ENCODE results near the gene DNHD1.
A peak's percentile ranks its signal among the peaks of the same experiment; 100 is the strongest.

DNHD1 gene, protein sequence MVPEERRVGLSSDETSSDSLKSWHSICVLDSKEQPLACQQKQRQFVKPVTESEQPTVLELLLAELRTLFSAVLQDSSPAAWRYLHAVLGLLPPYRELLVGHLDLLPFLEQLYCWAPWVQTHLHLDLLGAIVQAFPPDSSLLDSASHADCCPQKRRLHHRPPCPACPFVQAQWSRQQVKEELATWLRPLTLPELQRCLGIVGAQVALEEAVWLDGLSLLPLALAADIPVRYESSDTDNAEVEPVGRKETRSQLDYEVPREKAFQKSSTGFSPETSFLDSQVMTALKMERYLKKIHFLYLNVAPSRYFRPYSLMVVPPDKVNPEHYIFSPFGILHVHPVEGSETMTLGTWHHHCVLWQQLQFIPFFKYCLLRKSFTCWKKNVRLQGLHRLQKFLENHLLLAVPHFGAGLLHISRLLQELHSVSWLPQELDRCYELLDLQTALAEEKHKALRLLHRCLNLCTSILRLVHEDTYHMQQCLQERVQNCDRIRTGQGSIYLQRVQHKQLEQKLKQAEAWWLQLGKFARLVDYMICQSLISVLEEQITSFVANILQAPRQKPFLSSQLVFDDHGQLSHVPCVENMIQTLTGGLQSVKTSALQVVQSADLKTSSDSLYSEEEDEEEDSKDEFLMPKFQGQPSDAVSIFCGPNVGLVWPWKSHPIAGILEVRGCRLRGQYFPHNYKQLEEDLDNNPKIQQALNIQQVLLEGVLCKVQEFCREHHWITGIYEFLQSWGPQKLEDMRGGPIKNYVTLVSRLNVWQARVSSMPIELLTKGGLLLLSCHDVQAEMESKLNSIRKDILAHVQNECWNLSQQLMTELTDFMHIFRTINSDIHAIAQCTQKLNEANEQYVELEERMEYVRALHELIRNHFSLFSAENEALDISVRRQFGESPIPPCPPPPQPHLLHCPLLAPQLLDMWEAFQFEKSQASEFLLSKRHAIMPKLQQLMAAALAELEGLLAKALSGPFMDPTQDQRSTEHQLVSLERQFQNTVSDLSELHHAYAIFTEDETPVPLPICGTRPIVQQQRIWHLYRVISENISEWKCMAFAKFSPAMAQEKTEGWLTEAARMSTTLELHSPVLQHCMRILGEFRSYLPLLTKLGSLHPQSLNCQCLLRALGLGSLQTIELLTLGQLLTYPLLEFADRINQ (N-terminal part only)

GRCh38 chr11:6497069-6497839, at the start of gene DNHD1:
Gene DNHD1, plus strand, starts transcription at chr11:6497280. Its CDS starts 936 bp downstream, at chr11:6498216.
- no peak for DNase-seq

GRCh38 chr11:6448574-6448973, 48.5 kb upstream of the DNHD1 start:
- DNase-seq: no peak

DNA sequence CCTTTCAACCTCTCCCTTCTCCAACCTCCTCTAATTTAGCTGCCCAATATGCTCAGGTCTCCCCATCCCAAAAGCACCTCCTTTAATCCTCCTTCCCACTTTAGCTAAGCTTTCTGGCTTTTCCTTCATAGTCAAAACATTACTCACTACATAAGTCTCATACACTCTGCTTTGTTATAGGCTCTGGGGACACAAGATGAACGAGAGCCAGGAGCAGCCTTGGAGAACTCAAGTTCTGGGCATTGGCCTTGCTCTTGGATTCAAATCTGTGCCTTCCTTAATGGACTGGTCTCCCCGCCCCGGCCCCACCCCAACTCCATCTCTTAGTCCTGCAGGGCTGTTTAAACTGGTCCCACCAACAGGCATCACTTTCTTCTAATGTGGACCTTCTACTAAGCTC, 44.9 kb upstream of the DNHD1 start:
- DNase-seq: no peak

DNA sequence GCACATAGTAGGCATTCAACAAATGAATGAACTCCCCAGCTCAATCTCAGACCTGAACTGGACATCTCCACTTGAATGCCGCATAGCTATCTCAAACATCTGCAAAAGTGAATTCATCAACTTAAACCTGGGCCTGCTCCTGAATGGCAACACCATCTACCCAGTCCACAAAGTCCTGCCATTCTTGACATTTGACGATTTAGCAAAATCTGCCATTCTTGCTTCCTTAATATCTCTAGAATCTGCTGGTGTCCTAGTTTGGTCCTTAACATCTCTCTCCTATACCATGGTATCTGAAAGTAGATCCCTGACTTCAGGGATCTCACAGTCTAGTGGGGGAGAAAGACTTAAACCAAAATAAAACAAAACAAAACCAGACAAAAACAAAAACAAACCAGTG, 43.9 kb upstream of the DNHD1 start:
- DNase-seq: no peak

DNA sequence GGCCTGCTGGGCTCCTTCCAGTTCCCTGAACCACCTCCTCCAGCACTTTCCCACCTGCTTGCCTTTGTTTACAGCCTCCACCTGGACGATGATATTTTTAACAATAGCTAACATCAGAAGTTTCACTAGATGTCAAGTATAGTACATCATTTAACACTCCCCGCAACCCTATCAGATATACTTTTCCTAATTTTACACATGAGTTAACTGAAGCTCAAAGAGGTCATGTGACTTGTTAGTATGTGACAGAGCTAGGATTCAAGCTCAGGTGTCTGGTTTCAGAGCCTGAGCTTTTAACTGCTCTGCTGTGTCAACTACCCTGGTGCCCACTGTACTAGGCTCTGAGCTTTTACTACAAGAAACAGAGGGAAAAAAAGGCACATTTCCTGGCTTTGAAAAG, 42.0 kb upstream of the DNHD1 start:
- no peak for DNase-seq

- DNase-seq: no peak
These were observed 40.6 kb upstream of the DNHD1 start for GRCh38 chr11:6456361-6457073.

DNA sequence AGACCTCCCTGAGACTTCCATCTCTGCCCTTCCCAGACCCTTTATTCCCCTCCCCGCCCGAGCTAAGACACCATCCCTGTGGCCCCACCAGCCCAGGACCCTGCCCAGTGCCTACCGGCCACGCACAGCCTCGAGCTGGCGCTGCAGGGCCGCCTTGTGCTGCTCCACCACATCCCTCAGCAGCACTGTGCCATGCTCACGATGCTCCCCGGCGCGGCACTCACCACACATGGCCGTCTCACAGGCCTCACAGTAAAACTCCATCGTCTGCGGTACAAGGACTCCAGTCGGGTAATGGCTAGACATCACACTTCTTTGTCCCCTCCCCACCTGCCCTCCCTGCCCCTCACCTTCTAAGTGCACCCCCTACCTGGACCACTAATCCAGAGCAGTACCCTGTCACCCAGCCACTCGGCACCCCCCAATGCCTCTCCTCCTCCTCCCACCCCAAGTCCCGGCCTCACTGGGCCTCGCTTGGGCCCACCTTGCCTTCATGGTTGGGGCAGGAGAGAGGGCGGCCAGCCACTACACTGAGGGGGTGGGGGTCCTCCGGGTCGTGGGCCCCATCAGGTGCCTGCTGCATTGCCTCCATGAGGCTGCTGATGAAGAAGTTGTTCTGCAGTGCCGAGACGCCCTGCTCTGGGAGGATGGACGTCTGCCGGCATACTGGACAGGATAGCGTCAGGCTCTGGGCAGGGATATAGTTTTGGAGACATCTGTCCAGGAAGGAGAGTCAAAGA, 39.3 kb upstream of the DNHD1 start:
- no peak for DNase-seq

GRCh38 chr11:6458352-6459098, 38.6 kb upstream of the DNHD1 start:
- no peak for DNase-seq

DNA sequence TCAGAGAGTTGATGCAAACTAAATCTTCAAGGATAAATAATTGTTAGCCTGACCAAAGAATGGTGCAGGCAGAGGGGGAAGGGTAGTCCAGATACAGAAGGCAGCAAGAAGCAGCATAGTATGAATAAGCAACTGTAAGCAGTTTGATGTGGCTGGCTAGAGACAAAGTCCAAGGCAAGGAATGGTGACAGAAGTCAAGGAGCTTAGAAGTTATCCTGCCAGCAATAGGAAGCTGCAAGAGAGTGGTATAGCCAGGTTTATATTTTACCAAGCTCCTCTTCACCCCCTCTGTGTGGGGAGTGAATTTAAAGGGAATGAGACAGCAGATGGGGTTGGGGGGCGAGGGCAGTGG, 38.0 kb upstream of the DNHD1 start:
- no peak for DNase-seq

DNA sequence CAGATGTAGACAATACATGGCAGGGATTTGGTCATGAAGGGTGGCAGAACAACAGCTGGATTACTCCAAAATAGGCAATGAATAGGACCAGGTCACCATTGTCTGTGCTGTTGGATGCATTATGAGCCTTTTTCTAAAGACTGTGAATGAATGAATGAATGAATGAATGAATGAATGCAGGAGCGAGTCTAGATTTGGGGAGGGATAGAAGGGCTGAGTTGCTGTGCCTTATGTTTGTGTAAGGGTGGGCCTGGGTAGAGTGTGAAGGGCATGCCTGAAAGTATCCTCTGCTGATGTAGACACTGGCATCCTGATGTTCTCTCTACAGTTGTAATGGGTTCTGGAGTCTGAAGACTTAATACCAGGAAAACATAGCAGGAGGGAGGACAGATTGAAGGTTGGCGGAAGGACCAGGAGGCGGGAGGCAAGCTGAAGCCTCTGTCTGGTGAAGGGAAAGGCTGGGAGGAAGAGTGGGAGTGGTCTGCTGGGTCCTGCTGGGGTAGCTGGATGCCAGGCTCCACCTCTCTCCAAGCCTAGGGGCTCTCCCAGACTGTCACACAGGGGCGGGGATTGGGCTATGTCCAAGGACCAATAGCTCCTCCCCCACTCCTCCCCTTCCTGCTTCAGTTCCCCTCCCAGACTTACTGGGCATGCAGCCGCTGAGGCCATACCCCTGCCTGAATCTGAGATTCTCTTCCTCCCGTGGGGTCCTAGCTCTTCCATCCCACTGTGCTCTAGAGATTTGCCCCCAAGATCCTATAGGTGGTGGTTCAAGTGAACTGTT, 28.2 kb upstream of the DNHD1 start:
- DNase-seq: no peak

DNA sequence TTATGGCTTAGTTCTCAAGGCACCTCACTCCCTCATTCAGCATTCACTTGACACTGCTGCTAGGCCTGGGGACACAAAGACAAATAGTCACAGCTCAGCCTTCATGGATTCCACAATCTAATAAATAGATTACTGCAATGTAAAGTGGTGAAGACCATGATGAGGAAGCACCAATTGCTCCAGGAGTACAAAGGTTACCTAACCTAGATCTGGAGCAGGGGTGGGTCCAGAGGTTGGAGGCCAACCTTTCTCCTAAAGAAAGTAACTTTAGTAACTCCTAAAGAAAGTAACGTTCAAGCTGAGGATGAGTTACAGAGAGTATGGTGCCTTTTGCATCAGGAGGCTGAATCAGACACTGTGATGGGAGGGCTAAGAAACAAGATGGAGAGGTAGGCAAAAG, 27.5 kb upstream of the DNHD1 start:
- no peak for DNase-seq

GRCh38 chr11:6472934-6473333, 24.1 kb upstream of the DNHD1 start:
- DNase-seq: no peak

DNA sequence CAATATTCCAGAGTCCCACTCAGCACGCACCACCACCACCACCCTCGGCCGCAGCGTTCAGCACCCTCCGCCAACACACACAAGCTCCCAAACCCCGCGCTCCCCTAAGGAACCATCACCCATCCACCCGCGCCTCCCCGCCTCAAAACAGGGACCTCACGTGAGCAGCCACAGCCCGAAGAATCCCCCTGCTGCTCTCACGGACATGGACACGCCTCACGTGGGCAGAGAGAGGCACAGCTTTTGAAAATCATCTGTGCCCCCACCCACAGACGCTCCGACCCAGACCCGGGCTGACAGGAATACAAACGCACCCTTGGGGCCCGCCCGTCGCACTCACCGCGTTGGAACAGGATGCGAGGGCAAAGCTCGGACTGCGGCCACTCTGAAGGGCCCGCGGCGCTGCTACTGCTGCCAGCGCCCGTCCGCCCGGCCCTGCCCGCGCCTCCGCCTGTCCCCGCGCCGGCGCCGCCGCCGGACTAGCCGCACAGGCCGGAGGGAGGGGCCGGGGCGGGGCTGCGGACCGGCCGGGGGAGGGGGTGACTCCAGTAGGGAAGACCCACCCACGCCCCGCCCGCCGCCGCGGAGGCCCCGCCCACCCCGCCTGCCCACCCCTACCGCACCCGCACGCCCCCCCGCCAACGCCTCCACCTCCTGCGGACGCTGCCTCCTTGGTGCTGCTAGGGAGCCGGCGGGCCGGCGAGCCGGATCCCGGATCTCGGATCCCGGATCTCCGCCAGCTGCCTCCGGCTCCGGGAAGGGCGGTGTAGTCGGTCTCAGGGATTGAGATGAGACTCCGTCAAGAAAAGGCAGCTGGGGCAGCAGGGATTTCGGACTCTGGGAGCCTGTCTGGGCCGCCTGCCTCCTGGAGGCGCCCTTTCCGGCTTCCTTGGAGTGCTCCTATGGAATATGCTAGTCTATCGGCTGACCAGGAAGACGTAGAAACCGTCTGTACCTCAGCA, 23.3 kb upstream of the DNHD1 start, which contains the start of gene TRIM3:
TSS of gene TRIM3 (minus strand) at position 491 of the 962 bp plus-strand sequence. CDS start 8,246 bp downstream, outside the sequence.
- peak; percentile 71 for DNase-seq

DNA sequence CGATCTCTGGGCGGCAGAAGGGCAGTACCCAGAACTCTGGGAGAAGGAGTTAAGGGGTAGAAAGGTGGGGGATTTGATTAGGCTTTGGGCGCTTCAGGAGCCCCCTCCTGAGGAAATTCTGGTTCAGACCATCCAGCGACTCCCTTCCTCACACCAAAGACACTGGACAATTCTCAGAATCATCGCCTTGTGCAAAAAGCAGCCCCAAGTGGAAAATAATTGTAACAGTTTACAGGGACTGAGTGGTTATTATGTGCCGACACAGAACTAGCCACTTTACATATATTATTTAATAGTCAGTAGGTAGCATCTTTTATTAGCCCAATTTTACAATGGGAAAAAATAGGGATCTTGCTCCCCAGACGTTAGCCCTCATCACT, 22.7 kb upstream of the DNHD1 start:
- DNase-seq: no peak

DNA sequence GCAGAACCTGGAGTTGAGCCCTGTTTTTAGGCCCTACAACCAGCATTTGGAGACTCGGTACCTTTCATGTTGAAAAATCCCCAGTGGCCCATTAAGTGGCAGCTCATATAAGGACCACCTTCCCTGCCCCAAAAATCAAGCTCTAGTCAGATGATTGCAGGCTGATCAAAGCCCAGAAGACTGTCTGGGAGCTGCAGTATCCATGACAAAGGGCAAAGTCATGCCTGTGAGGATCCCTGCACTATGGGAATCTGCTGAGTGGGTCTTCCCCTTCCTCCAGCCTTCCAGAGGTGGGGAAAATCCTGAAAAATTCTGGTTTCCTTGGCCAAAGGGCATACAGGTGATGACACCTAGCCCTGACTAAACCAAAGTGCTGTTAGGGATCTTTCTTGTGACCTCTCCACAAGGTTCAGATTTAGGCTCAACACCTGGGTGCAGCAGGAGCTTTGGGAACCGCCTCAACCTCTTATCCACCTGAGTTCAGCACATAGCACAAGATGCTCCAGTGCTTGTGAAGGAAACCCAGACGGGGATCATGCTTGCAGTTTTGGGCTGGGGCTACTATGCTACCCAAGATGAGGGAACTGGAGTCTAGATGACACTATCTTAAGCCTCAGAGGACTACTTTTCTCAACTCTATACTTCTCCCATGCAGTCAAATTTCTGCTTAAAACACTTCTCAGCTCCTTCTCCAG, 22.1 kb upstream of the DNHD1 start:
- no peak for DNase-seq

- DNase-seq: no peak
These were observed 21.1 kb upstream of the DNHD1 start for GRCh38 chr11:6475936-6476335.

DNA sequence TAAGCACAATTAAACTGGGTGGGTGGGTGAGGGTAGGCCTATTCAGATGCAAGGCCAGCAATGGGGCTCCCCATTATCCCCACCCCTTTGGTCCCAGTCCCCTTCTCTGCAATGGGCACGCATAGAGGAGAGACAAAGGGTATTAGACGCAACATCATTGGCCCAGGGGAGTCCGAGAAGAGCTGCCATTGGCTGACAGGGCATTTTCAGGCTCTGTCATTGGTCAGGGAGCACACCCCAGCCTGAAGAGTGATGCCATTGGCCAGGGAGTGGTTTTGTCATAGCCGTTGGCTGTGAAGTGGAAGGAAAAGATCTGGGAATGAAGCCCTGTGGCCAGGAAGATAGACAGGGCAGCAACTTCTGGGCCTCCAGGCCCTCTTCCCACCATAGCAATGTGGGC, 20.5 kb upstream of the DNHD1 start:
- DNase-seq: no peak

Measured in DMS79 (cell line).